A549 (cell line): ENCODE data around the gene KCNMA1.

Experiments
- CEBPB ChIP-seq, 2 experiments: fragments of >200 bp in 1 of 2; sonication (Bioruptor Twin) in 1 of 2; formaldehyde crosslinking in 1 of 2; IDR thresholded peaks; 2 replicates each; pipeline ENCODE4 v1.6.1; 2012 to 2016
- EP300 ChIP-seq, 2 experiments: fragments of >200 bp; sonication (Bioruptor Twin); formaldehyde crosslinking; IDR thresholded peaks; 2 replicates in 1 of 2; 3 replicates in 1 of 2; pipeline ENCODE4 v1.6.1; 2016 to 2017
- FOSL2 ChIP-seq, 2 experiments: fragments of 450-650 bp in 1 of 2; fragments of >200 bp in 1 of 2; sonication (Bioruptor Twin) in 1 of 2; formaldehyde crosslinking; IDR thresholded peaks; 2 replicates each; pipeline versions ENCODE4 v1.5.0 to v1.6.1; 2016 to 2020; ENCODE audit warnings: mild to moderate bottlenecking in 1 of 2, moderate library complexity in 1 of 2
- MYC ChIP-seq: IDR thresholded peaks from 2 replicates; pipeline ENCODE4 v1.6.1; 2012; ENCODE audit warnings: mild to moderate bottlenecking, inconsistent platforms, low read length, improper control_type of control experiment, borderline replicate concordance
- POLR2A ChIP-seq: IDR thresholded peaks from 2 replicates; pipeline ENCODE4 v1.6.1; 2012; ENCODE audit warnings: mild to moderate bottlenecking, low read length
- RCOR1 ChIP-seq: fragments of 150-350 bp; IDR thresholded peaks from 2 replicates; pipeline ENCODE4 v1.6.1; 2014; ENCODE audit warnings: antibody characterized with exemption, low read length, low read depth
- SMC3 ChIP-seq: fragments of >200 bp; sonication (Bioruptor Twin); formaldehyde crosslinking; IDR thresholded peaks from 3 replicates; pipeline ENCODE4 v1.6.1; 2018; ENCODE audit warnings: inconsistent platforms
- ZNF302 ChIP-seq: fragments of 250-450 bp; sonication (Bioruptor Pico); IDR thresholded peaks from 2 replicates; pipeline ENCODE4 v1.9.0; 2021; ENCODE audit warnings: inconsistent platforms, mild to moderate bottlenecking, moderate library complexity
- TF ChIP-seq, protein P1 (sequence below): fragments of 200-600 bp; sonication (generic); IDR thresholded peaks from 2 replicates; pipeline ENCODE4 v1.6.1; 2016; ENCODE audit warnings: antibody characterized with exemption, mild to moderate bottlenecking, moderate library complexity
- TF ChIP-seq, protein P2 (sequence below): fragments of >200 bp; sonication (Bioruptor Twin); formaldehyde crosslinking; IDR thresholded peaks from 3 replicates; pipeline ENCODE4 v1.5.1; 2016
- TF ChIP-seq, protein P3 (sequence below): IDR thresholded peaks from 2 replicates; pipeline ENCODE4 v1.6.1; 2012
- TF ChIP-seq, protein P4 (sequence below): IDR thresholded peaks from 2 replicates; pipeline ENCODE4 v1.6.1; 2012

DNA sequence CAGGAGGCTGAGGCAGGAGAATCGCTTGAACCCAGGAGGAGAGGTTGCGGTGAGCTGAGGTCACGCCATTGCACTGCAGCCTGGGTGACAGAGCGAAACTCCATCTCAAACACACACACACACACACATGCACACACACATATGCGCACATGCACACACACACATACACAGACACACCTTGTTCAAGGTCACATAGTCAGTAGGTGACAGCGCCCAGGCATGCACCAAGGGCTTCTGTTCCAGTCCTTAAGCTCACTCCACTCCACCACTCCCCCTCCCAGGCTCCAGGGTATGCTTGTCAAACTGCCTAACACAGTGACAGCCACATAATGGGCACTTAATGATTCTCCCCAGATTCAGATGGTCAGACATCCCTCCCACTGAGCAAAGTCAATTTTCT is 37.0 kb downstream of the KCNMA1 start:
- TF ChIP-seq EP300 (IDR thresholded peaks at IDR 0.05), result no peak
- TF ChIP-seq, protein P1, sequence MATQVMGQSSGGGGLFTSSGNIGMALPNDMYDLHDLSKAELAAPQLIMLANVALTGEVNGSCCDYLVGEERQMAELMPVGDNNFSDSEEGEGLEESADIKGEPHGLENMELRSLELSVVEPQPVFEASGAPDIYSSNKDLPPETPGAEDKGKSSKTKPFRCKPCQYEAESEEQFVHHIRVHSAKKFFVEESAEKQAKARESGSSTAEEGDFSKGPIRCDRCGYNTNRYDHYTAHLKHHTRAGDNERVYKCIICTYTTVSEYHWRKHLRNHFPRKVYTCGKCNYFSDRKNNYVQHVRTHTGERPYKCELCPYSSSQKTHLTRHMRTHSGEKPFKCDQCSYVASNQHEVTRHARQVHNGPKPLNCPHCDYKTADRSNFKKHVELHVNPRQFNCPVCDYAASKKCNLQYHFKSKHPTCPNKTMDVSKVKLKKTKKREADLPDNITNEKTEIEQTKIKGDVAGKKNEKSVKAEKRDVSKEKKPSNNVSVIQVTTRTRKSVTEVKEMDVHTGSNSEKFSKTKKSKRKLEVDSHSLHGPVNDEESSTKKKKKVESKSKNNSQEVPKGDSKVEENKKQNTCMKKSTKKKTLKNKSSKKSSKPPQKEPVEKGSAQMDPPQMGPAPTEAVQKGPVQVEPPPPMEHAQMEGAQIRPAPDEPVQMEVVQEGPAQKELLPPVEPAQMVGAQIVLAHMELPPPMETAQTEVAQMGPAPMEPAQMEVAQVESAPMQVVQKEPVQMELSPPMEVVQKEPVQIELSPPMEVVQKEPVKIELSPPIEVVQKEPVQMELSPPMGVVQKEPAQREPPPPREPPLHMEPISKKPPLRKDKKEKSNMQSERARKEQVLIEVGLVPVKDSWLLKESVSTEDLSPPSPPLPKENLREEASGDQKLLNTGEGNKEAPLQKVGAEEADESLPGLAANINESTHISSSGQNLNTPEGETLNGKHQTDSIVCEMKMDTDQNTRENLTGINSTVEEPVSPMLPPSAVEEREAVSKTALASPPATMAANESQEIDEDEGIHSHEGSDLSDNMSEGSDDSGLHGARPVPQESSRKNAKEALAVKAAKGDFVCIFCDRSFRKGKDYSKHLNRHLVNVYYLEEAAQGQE, result no peak
- TF ChIP-seq, protein P2, sequence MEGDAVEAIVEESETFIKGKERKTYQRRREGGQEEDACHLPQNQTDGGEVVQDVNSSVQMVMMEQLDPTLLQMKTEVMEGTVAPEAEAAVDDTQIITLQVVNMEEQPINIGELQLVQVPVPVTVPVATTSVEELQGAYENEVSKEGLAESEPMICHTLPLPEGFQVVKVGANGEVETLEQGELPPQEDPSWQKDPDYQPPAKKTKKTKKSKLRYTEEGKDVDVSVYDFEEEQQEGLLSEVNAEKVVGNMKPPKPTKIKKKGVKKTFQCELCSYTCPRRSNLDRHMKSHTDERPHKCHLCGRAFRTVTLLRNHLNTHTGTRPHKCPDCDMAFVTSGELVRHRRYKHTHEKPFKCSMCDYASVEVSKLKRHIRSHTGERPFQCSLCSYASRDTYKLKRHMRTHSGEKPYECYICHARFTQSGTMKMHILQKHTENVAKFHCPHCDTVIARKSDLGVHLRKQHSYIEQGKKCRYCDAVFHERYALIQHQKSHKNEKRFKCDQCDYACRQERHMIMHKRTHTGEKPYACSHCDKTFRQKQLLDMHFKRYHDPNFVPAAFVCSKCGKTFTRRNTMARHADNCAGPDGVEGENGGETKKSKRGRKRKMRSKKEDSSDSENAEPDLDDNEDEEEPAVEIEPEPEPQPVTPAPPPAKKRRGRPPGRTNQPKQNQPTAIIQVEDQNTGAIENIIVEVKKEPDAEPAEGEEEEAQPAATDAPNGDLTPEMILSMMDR, result no peak
- no peak for TF ChIP-seq SMC3
- no peak for TF ChIP-seq CEBPB (IDR thresholded peaks at IDR 0.05)
- TF ChIP-seq ZNF302 (CRISPR knock-in tag), result no peak
- no peak for TF ChIP-seq RCOR1
- TF ChIP-seq MYC, result no peak
- TF ChIP-seq, protein P3, sequence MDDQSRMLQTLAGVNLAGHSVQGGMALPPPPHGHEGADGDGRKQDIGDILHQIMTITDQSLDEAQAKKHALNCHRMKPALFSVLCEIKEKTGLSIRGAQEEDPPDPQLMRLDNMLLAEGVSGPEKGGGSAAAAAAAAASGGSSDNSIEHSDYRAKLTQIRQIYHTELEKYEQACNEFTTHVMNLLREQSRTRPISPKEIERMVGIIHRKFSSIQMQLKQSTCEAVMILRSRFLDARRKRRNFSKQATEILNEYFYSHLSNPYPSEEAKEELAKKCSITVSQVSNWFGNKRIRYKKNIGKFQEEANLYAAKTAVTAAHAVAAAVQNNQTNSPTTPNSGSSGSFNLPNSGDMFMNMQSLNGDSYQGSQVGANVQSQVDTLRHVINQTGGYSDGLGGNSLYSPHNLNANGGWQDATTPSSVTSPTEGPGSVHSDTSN, result no peak
- TF ChIP-seq, protein P4, sequence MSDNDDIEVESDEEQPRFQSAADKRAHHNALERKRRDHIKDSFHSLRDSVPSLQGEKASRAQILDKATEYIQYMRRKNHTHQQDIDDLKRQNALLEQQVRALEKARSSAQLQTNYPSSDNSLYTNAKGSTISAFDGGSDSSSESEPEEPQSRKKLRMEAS, result no peak
- no peak for TF ChIP-seq FOSL2 (IDR thresholded peaks at IDR 0.05)
- TF ChIP-seq FOSL2 (CRISPR knock-in tag; IDR thresholded peaks at IDR 0.05), result no peak
- TF ChIP-seq POLR2A, result no peak; the same call in 1 of the 2 replicates
